Osteoblast (primary cell): Measurements from ENCODE around the gene PCCA. TPM values are rescaled to one million over a fixed set of nuclear protein-coding genes. Genes with fewer than 3 reads are reported as not detected.

ENCODE experiments used
- DNase-seq: peaks from one replicate; pipeline ENCODE4 v3.0.0; 2011; ENCODE audit warnings: low spot score, mixed read lengths; ENCODE audit not compliant: insufficient read length; ENCODE audit errors: missing footprints
- H2AFZ ChIP-seq: 2 replicates; pipeline ENCODE4 v1.6.0; 2011; ENCODE audit warnings: mild to moderate bottlenecking, low read length
- H3K27ac ChIP-seq: 2 replicates; pipeline ENCODE4 v1.5.1; 2011; ENCODE audit warnings: mild to moderate bottlenecking, low read depth, low read length, moderate library complexity
- H3K27me3 ChIP-seq: 2 replicates; pipeline ENCODE4 v1.6.0; 2012; ENCODE audit warnings: mild to moderate bottlenecking, control low read depth, inconsistent platforms, low read length, moderate library complexity; ENCODE audit not compliant: insufficient read depth
- H3K36me3 ChIP-seq: 2 replicates; pipeline ENCODE4 v1.5.1; 2011; ENCODE audit warnings: mild to moderate bottlenecking, low read length, control low read depth, moderate library complexity; ENCODE audit not compliant: insufficient read depth
- H3K4me1 ChIP-seq: 2 replicates; pipeline ENCODE4 v1.5.1; 2011; ENCODE audit warnings: mild to moderate bottlenecking, low read length, control low read depth, moderate library complexity; ENCODE audit not compliant: insufficient read depth
- H3K4me2 ChIP-seq: 2 replicates; pipeline ENCODE4 v1.6.0; 2011; ENCODE audit warnings: mild to moderate bottlenecking, low read length; ENCODE audit not compliant: insufficient read depth
- H3K4me3 ChIP-seq: fragments of 200-600 bp; sonication (generic); 3 replicates; pipeline ENCODE4 v1.5.1; 2012; ENCODE audit warnings: mild to moderate bottlenecking, low read length, inconsistent platforms; ENCODE audit not compliant: insufficient read depth
- H3K79me2 ChIP-seq: 2 replicates; pipeline ENCODE4 v1.6.0; 2012; ENCODE audit warnings: mild to moderate bottlenecking, low read length, control low read depth, inconsistent platforms; ENCODE audit not compliant: insufficient read depth
- H3K9me3 ChIP-seq: 2 replicates; pipeline ENCODE4 v1.5.1; 2011; ENCODE audit warnings: low read depth, low read length, control low read depth
- H4K20me1 ChIP-seq: 2 replicates; pipeline ENCODE4 v1.6.0; 2012; ENCODE audit warnings: mild to moderate bottlenecking, low read length, control low read depth; ENCODE audit not compliant: insufficient read depth
- CTCF ChIP-seq: IDR thresholded peaks from 2 replicates; pipeline ENCODE4 v1.5.1; 2011; ENCODE audit warnings: mild to moderate bottlenecking, low read depth, low read length, moderate library complexity; ENCODE audit errors: extremely low read depth
- total RNA-seq: library from RNA; depleted of rRNA; stranded (reverse); fragments of >200 nt; gene quantifications from 2 replicates; pipeline ENCODE4 v1.2.3, GENCODE V29; 2012

PCCA gene
- total RNA-seq, 1 donor: 40.5 TPM

- peaks cover 6% of the 10 kb centered on the region for H3K36me3 ChIP-seq
- H3K27ac ChIP-seq: no peak overlapping the region
- H3K4me1 ChIP-seq: peaks cover 24% of the 10 kb centered on the region
- no peak overlapping the region for H2AFZ ChIP-seq
- TF ChIP-seq CTCF: no peak
- H3K4me3 ChIP-seq: no peak overlapping the region
- no peaks in the 10 kb centered on the region for H3K79me2 ChIP-seq
- DNase-seq: no peak
- no peak overlapping the region for H3K4me2 ChIP-seq
- no peaks in the 10 kb centered on the region for H3K27me3 ChIP-seq
- H4K20me1 ChIP-seq: no peaks in the 10 kb centered on the region
- H3K9me3 ChIP-seq: no peaks in the 10 kb centered on the region
Observed at GRCh38 chr13:100388923-100389322, 300.0 kb downstream of the PCCA start.

- no peak overlapping the region for H3K4me3 ChIP-seq
- no peak overlapping the region for H2AFZ ChIP-seq
- DNase-seq: no peak
- no peaks in the 10 kb centered on the region for H4K20me1 ChIP-seq
- H3K27me3 ChIP-seq: no peaks in the 10 kb centered on the region
- H3K36me3 ChIP-seq: peaks cover 6% of the 10 kb centered on the region
- no peak for TF ChIP-seq CTCF
- no peaks in the 10 kb centered on the region for H3K9me3 ChIP-seq
- no peak overlapping the region for H3K4me2 ChIP-seq
- H3K79me2 ChIP-seq: no peaks in the 10 kb centered on the region
- H3K27ac ChIP-seq: no peak overlapping the region
- peaks cover 31% of the 10 kb centered on the region for H3K4me1 ChIP-seq
Observed at GRCh38 chr13:100389617-100390016, 300.7 kb downstream of the PCCA start.

DNA sequence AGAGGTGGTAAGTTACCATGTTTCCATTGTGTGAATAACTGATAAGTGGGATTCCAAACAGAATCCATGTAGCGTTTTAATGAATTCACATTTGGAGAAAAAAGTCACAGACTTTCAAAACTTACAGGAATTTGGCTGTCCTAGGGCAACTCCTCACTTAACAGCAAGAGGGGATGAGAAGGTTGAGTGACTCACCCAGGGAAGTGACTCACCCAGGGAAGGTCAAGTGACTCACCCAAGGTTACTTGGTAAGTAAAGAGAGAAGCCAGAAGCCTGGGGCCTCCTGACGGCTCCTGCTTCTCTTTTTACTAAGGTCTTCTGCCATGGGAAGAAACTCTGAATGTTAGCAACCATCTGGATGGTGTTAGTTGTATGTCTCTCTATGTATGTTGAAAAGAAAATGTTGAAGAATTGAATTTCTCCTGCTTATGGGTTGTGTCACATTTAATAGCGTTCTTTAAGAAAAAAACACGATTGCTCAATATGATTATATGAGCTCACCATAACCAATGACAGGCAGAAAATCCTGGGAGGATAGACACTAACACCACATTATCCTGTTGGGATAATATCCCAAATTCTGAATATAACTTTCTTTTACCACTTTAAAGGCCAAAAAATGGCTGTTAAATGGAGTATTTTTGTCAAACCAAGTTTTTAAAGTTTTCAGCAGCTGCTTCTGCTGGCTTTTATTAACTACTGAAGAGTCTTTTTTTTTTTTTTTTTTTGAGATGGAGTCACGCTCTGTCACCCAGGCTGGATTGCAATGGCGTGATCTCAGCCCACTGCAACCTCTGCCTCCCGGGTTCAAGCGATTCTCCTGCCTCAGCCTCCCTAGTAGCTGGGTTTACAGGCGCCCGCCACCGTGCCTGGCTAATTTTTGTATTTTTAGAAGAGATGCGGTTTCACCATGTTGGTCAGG, 304.1 kb downstream of the PCCA start:
- H3K4me3 ChIP-seq: peak overlapping the region; percentile 27
- no peak for TF ChIP-seq CTCF
- peak overlapping the region; percentile 79 for H3K4me2 ChIP-seq
- no peaks in the 10 kb centered on the region for H3K9me3 ChIP-seq
- H3K36me3 ChIP-seq: no peaks in the 10 kb centered on the region
- H3K27me3 ChIP-seq: no peaks in the 10 kb centered on the region
- H4K20me1 ChIP-seq: no peaks in the 10 kb centered on the region
- DNase-seq: peak; percentile 87
- peak overlapping the region; percentile 92 for H3K27ac ChIP-seq
- H3K4me1 ChIP-seq: peaks cover 38% of the 10 kb centered on the region
- no peaks in the 10 kb centered on the region for H3K79me2 ChIP-seq
- peak overlapping the region; percentile 67 for H2AFZ ChIP-seq

DNA sequence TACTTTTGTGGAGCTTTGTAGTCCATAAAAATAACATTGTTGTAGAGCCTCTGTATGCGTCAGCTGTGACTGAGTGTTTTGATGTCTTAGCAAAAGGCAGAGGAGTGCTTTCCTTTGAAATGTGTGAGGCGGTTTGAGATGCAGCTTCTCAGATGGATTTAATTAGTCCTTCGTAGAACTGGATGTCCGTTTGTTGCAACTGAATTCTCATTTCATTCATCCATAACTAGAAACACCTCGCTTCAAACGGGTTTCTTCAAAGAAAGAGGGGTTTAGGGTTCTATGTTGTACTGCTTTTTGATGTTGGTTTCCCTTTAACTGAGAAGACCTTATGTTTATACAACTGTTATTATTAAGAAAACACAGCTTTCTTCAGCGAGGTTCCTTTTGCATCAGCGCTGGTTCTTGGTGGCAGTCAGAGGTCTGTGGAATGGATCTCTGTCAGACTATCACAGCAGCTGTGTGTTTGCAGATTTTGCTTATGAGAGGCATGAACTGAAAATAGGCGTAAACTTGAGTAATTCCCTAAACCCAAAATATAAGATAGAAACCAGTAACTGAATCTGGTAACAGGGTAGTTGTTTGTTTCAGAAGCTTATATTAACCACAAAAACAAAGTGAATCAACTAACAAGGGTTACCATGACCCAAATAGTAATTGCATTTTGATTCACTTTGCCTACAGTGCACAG, 305.3 kb downstream of the PCCA start:
- Histone ChIP-seq H3K27me3 (no peaks in the 10 kb centered on the region), H3K9me3 (no peaks in the 10 kb centered on the region), H2AFZ (peak overlapping the region; percentile 67), H3K4me3 (peak overlapping the region; percentile 64), H3K79me2 (no peaks in the 10 kb centered on the region), H3K36me3 (no peaks in the 10 kb centered on the region), H3K4me1 (peaks cover 38% of the 10 kb centered on the region), H3K27ac (peak overlapping the region; percentile 92), H4K20me1 (no peaks in the 10 kb centered on the region), H3K4me2 (peak overlapping the region; percentile 79)
- DNase-seq: peak; percentile 58
- no peak for TF ChIP-seq CTCF
